Measurements from ENCODE around the gene USPL1.

Gene USPL1

GRCh38 chr13:30652746-30653386, 35.1 kb downstream of the USPL1 start:
- no peak for TF ChIP-seq CTCF (IDR thresholded peaks at IDR 0.05)

- no peak for TF ChIP-seq CTCF (IDR thresholded peaks at IDR 0.05)
Measured at GRCh38 chr13:30654430-30654829, 36.7 kb downstream of the USPL1 start.

- TF ChIP-seq CTCF (IDR thresholded peaks at IDR 0.05): no peak
Measured at GRCh38 chr13:30656178-30656577, 38.5 kb downstream of the USPL1 start.

- no peak for TF ChIP-seq CTCF (IDR thresholded peaks at IDR 0.05)
Measured at GRCh38 chr13:30659980-30660379, 42.3 kb downstream of the USPL1 start.

- TF ChIP-seq CTCF (IDR thresholded peaks at IDR 0.05): no peak
Measured at GRCh38 chr13:30660796-30661195, 43.1 kb downstream of the USPL1 start.

GRCh38 chr13:30664689-30665275, 47.1 kb downstream of the USPL1 start:
- no peak for TF ChIP-seq CTCF (IDR thresholded peaks at IDR 0.05)

GRCh38 chr13:30665638-30666037, 47.9 kb downstream of the USPL1 start:
- no peak for TF ChIP-seq CTCF (IDR thresholded peaks at IDR 0.05)
